ENCODE results near the gene ZP3. TPM values are rescaled to one million over a fixed set of nuclear protein-coding genes. Genes with fewer than 3 reads are reported as not detected.
"Not testable (repeated sequence)": the region's sequence is repeated elsewhere in the genome, so short reads cannot be mapped to it uniquely, and the experiment has no call there.

Gene ZP3
- total RNA-seq, 1 experiment from 2014 or later: 1.3 TPM

- in situ Hi-C loops (cut with HindIII; ENCODE audit: low sequenced_read_pairs); DNase-seq (ENCODE audit: low spot score): not testable (repeated sequence)
These were observed 52.2 kb downstream of the ZP3 start for GRCh38 chr7:76476742-76477474.

- DNase-seq (ENCODE audit: low spot score): not testable (repeated sequence)
These were observed 54.9 kb downstream of the ZP3 start for GRCh38 chr7:76479628-76480027.

DNA sequence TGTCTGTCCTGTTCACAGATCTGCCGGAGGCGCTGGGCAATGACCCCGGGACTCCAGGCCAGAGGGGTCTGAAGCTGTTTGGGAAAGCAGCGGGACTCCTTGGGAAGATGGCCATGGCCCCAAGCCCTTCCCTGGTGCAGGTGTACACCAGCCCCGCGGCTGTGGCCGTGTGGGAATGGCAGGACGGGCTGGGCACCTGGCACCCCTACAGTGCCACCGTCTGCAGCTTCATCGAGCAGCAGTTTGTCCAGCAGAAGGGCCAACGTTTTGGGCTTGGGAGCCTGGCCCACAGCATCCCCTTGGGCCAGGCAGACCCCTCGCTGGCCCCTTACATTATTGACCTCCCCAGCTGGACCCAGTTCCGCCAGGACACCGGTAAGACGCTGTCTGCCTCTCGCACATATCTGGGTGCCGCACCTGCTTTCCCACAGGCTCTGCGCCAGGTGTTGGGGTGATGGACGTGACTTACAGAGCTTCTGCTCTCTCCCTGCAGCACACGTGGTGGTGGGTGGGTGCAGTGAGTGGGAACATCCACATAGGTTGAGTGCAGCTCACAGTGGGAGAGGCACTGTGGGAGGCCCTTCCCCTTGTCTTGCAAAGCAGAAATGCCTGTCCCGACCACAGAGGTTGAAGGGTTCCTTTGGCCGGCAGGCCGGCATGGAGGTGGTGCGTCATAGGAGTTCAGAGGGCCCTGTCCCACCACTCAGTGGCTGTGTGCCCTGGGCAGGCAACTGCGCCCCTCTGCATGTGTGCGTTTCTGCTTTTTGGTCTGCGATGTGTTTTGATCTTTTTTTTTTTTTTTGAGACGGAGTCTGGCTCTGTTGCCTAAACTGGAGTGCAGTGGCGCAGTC, 55.9 kb downstream of the ZP3 start:
- DNase-seq (ENCODE audit: low spot score); in situ Hi-C loops (cut with HindIII; ENCODE audit: low sequenced_read_pairs): not testable (repeated sequence)

More at GRCh38 chr7:76479628-76480027, 54.9 kb downstream of the ZP3 start:
- in situ Hi-C loops (cut with HindIII; ENCODE audit: low sequenced_read_pairs): not testable (repeated sequence)

- not testable (repeated sequence) for DNase-seq (ENCODE audit: low spot score)
These were observed 57.9 kb downstream of the ZP3 start for GRCh38 chr7:76482660-76483059.

GRCh38 chr7:76483081-76483480, 58.3 kb downstream of the ZP3 start:
- not testable (repeated sequence) for DNase-seq (ENCODE audit: low spot score)

More at GRCh38 chr7:76482660-76483059, 57.9 kb downstream of the ZP3 start:
- in situ Hi-C loops (cut with HindIII; ENCODE audit: low sequenced_read_pairs): not testable (repeated sequence)

DNA sequence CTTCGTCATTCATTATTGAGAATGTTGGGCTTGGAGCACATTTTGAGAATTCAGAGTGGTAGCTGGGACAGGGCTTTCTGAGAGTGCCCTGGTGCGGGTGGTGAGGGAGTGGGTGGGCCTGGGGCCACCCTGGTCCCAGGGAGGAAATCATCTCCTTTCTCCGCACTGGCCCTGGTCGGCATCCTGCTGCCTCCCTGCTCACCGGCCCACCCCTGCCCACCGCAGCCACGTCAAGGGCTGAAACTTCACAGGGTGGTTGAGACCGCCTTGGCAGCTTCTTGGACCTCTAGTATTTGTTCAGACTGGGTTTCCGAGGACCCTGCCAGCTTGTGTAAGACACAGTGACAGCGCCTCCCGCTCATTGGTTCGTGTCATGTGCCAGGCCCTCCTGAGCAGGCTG, 59.7 kb downstream of the ZP3 start:
- in situ Hi-C loops (cut with HindIII; ENCODE audit: low sequenced_read_pairs); DNase-seq (ENCODE audit: low spot score): not testable (repeated sequence)

More at GRCh38 chr7:76483081-76483480, 58.3 kb downstream of the ZP3 start:
- in situ Hi-C loops (cut with HindIII; ENCODE audit: low sequenced_read_pairs): not testable (repeated sequence)

DNA sequence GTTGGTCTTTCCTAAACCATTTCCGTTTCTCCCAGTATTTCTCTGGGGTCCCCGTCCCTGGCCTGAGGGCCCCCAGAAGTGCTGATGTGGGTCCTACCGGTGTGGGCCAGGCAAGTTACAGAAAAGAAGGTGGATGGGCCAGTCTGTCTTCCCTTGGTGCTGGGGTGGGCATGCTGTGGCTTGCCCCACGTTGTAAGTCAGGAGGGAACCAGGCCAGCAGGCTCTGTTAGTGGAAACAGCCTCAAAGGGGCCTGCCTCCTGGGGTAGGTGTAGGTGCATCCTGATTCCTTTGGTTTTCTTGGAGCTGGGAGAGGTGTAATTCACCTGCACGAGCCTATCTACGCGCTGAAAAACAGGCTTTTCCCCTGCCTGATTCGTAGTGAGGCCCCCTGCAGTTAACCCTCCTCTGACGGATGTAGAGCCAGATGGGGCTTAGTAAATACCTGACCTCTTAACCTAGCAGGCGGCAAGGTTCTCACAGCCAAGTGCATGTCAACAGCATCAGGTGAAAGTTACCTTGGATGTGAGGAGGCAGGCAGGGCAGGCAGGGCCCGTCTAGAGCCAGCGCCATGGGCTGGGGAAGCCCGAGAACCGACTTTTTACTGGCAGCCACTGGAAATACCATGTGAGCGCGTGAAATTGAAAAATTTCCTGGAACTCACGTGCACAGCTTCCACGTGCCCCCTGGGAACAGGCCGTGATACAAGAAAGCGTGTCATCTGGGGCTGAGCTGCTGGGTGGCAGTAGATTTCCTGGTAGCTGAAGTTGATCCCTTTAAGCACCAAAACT, 61.3 kb downstream of the ZP3 start:
- DNase-seq (ENCODE audit: low spot score); in situ Hi-C loops (cut with HindIII; ENCODE audit: low sequenced_read_pairs): not testable (repeated sequence)

DNA sequence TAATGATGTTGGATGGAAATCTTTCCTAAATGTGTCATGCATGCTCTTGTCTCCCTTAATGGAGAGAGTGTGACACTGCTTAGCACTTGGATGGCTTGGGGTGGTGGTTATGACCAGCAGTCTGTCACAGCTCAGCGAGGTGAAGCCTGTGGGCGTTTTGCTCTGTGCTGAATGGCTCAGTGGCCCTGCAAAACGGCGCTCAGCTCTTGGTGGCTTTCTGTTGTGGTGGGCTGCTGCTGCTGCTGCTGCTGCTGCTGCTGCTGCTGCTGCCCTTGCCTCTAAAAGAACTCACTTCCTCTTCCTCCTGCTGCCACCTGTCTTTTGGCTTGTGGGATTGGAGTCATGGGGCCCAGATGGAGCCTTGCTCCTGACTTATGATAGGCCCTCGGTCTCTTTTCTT, 61.9 kb downstream of the ZP3 start:
- in situ Hi-C loops (cut with HindIII; ENCODE audit: low sequenced_read_pairs): not testable (repeated sequence)

DNA sequence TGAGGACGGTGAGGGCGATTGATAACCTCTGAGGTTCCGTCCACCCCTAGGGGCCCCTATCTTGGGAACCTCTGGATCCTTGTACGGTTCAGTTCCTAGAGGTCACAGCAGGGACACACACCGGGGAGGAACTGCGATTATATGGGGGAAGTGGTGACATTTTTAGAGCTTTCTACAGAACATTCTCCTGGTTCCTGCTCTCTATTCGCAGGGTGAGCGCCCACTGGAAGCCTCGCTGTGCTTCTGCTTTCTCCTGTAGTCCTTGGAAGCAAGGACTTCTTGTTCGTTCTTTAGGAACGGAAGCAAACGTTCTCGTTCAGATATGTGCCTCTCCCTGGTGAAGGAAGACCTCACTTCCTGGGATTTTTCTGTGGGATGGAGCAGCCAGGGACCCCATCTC, 63.2 kb downstream of the ZP3 start:
- DNase-seq (ENCODE audit: low spot score); in situ Hi-C loops (cut with HindIII; ENCODE audit: low sequenced_read_pairs): not testable (repeated sequence)

More for the DNA sequence above, 61.9 kb downstream of the ZP3 start:
- DNase-seq (ENCODE audit: low spot score): not testable (repeated sequence)

Other genes with a start within 250 kb of the ZP3 start
- gene SRRM3, start 223.1 kb upstream of the ZP3 start, total RNA-seq (2014; rRNA removed; shearing (Covaris generic)): 5.8 and 8.5 TPM in 2 replicates
- gene HSPB1, start 122.3 kb upstream of the ZP3 start, total RNA-seq (2014; rRNA removed; shearing (Covaris generic)): 129 and 145 TPM in 2 replicates
- gene YWHAG, start 66.0 kb upstream of the ZP3 start, total RNA-seq (2014; rRNA removed; shearing (Covaris generic)): 88.9 and 113 TPM in 2 replicates
- 8.1 and 8.5 TPM in 2 replicates for gene SSC4D, start 15.3 kb upstream of the ZP3 start, total RNA-seq (2014; rRNA removed; shearing (Covaris generic))
- gene DTX2, start 36.8 kb downstream of the ZP3 start, total RNA-seq (2014; rRNA removed; shearing (Covaris generic)): 15.8 and 20.1 TPM in 2 replicates
- 20.1 and 24.1 TPM in 2 replicates for gene UPK3B, start 85.6 kb downstream of the ZP3 start, total RNA-seq (2014; rRNA removed; shearing (Covaris generic))
- gene SPDYE16, start 118.3 kb downstream of the ZP3 start, total RNA-seq (2014; rRNA removed; shearing (Covaris generic)): not detected in 2 replicates
- gene POMZP3, start 202.3 kb downstream of the ZP3 start, total RNA-seq (2014; rRNA removed; shearing (Covaris generic)): not detected in 2 replicates

Data from G401 (cell line).